Neuron (in vitro differentiated cells): ENCODE results near the gene SNCA.

Experiments used
- H2AFZ ChIP-seq: one replicate; pipeline ENCODE4 v1.6.1; 2013; ENCODE audit warnings: low read depth, mild to moderate bottlenecking, inconsistent platforms, low read length, moderate library complexity
- H3K27me3 ChIP-seq: one replicate; pipeline ENCODE4 v1.6.1; 2013; ENCODE audit warnings: low read length; ENCODE audit not compliant: insufficient read depth
- H3K36me3 ChIP-seq: one replicate; pipeline ENCODE4 v1.6.1; 2013; ENCODE audit warnings: low read length; ENCODE audit not compliant: insufficient read depth
- H3K4me1 ChIP-seq: one replicate; pipeline ENCODE4 v1.6.1; 2013; ENCODE audit warnings: low read length; ENCODE audit not compliant: insufficient read depth
- H3K4me3 ChIP-seq: 2 replicates; pipeline ENCODE4 v1.5.1; 2013; ENCODE audit warnings: mild to moderate bottlenecking, low read length, moderate library complexity
- H3K9me3 ChIP-seq: one replicate; pipeline ENCODE4 v1.6.1; 2013; ENCODE audit warnings: low read length

The SNCA gene

GRCh38 chr4:89708903-89709421 is 128.0 kb downstream of the SNCA start:
- no peak overlapping the region for H3K4me3 ChIP-seq
- no peaks in the 10 kb centered on the region for H3K27me3 ChIP-seq
- H2AFZ ChIP-seq, result peak overlapping the region; percentile 46
- H3K9me3 ChIP-seq, result no peaks in the 10 kb centered on the region
- no peaks in the 10 kb centered on the region for H3K36me3 ChIP-seq
- peaks cover 2% of the 10 kb centered on the region for H3K4me1 ChIP-seq

GRCh38 chr4:89707467-89707866 is 129.5 kb downstream of the SNCA start:
- Histone ChIP-seq H3K9me3 (no peaks in the 10 kb centered on the region), H3K27me3 (no peaks in the 10 kb centered on the region), H3K36me3 (no peaks in the 10 kb centered on the region), H2AFZ (no peak overlapping the region), H3K4me1 (peaks cover 2% of the 10 kb centered on the region), H3K4me3 (no peak overlapping the region)

- Histone ChIP-seq H3K4me1 (peaks cover 2% of the 10 kb centered on the region), H3K4me3 (no peak overlapping the region), H2AFZ (no peak overlapping the region), H3K27me3 (no peaks in the 10 kb centered on the region), H3K9me3 (no peaks in the 10 kb centered on the region), H3K36me3 (no peaks in the 10 kb centered on the region)
Observed at GRCh38 chr4:89704651-89705395, 132.1 kb downstream of the SNCA start.

- no peaks in the 10 kb centered on the region for H3K36me3 ChIP-seq
- no peaks in the 10 kb centered on the region for H3K27me3 ChIP-seq
- H3K4me1 ChIP-seq, result peaks cover under 1% of the 10 kb centered on the region
- no peak overlapping the region for H2AFZ ChIP-seq
- H3K9me3 ChIP-seq, result no peaks in the 10 kb centered on the region
- H3K4me3 ChIP-seq, result no peak overlapping the region
Observed at GRCh38 chr4:89703829-89704590, 133.0 kb downstream of the SNCA start.

- no peaks in the 10 kb centered on the region for H3K36me3 ChIP-seq
- H3K9me3 ChIP-seq, result no peaks in the 10 kb centered on the region
- H3K4me3 ChIP-seq, result no peak overlapping the region
- H3K27me3 ChIP-seq, result no peaks in the 10 kb centered on the region
- H3K4me1 ChIP-seq, result no peaks in the 10 kb centered on the region
- no peak overlapping the region for H2AFZ ChIP-seq
Observed at GRCh38 chr4:89700766-89701423, 136.1 kb downstream of the SNCA start.

- Histone ChIP-seq H3K9me3 (no peaks in the 10 kb centered on the region), H2AFZ (no peak overlapping the region), H3K27me3 (no peaks in the 10 kb centered on the region), H3K4me1 (no peaks in the 10 kb centered on the region), H3K4me3 (no peak overlapping the region), H3K36me3 (no peaks in the 10 kb centered on the region)
Observed at GRCh38 chr4:89685690-89686089, 151.3 kb downstream of the SNCA start.

GRCh38 chr4:89685277-89685676 is 151.7 kb downstream of the SNCA start:
- Histone ChIP-seq H2AFZ (no peak overlapping the region), H3K36me3 (no peaks in the 10 kb centered on the region), H3K4me3 (no peak overlapping the region), H3K27me3 (no peaks in the 10 kb centered on the region), H3K9me3 (no peaks in the 10 kb centered on the region), H3K4me1 (no peaks in the 10 kb centered on the region)

- Histone ChIP-seq H3K27me3 (no peaks in the 10 kb centered on the region), H3K4me3 (no peak overlapping the region), H3K9me3 (no peaks in the 10 kb centered on the region), H2AFZ (no peak overlapping the region), H3K4me1 (no peaks in the 10 kb centered on the region), H3K36me3 (no peaks in the 10 kb centered on the region)
Observed at GRCh38 chr4:89684536-89684935, 152.4 kb downstream of the SNCA start.

- H3K4me1 ChIP-seq, result no peaks in the 10 kb centered on the region
- no peaks in the 10 kb centered on the region for H3K36me3 ChIP-seq
- H2AFZ ChIP-seq, result no peak overlapping the region
- H3K27me3 ChIP-seq, result no peaks in the 10 kb centered on the region
- no peak overlapping the region for H3K4me3 ChIP-seq
- no peaks in the 10 kb centered on the region for H3K9me3 ChIP-seq
Observed at GRCh38 chr4:89682808-89683207, 154.2 kb downstream of the SNCA start.

GRCh38 chr4:89681671-89682070 is 155.3 kb downstream of the SNCA start:
- Histone ChIP-seq H2AFZ (no peak overlapping the region), H3K4me3 (no peak overlapping the region), H3K36me3 (no peaks in the 10 kb centered on the region), H3K4me1 (no peaks in the 10 kb centered on the region), H3K27me3 (no peaks in the 10 kb centered on the region), H3K9me3 (no peaks in the 10 kb centered on the region)

GRCh38 chr4:89681219-89681618 is 155.7 kb downstream of the SNCA start:
- Histone ChIP-seq H3K27me3 (no peaks in the 10 kb centered on the region), H2AFZ (no peak overlapping the region), H3K4me3 (no peak overlapping the region), H3K36me3 (no peaks in the 10 kb centered on the region), H3K4me1 (no peaks in the 10 kb centered on the region), H3K9me3 (no peaks in the 10 kb centered on the region)

GRCh38 chr4:89674876-89675459 is 162.0 kb downstream of the SNCA start:
- H2AFZ ChIP-seq, result no peak overlapping the region
- no peaks in the 10 kb centered on the region for H3K36me3 ChIP-seq
- no peak overlapping the region for H3K4me3 ChIP-seq
- no peaks in the 10 kb centered on the region for H3K9me3 ChIP-seq
- no peaks in the 10 kb centered on the region for H3K27me3 ChIP-seq
- no peaks in the 10 kb centered on the region for H3K4me1 ChIP-seq
